DMS153 (cell line): Measurements from ENCODE around the gene PLEKHD1.
A peak's percentile ranks its signal among the peaks of the same experiment; 100 is the strongest.
"Not testable (repeated sequence)": the region's sequence is repeated elsewhere in the genome, so short reads cannot be mapped to it uniquely, and the experiment has no call there.

ENCODE experiments used
- DNase-seq: peaks from one replicate; lab custom pipeline; 2025; lab: John Stamatoyannopoulos, UW

PLEKHD1 gene

DNA sequence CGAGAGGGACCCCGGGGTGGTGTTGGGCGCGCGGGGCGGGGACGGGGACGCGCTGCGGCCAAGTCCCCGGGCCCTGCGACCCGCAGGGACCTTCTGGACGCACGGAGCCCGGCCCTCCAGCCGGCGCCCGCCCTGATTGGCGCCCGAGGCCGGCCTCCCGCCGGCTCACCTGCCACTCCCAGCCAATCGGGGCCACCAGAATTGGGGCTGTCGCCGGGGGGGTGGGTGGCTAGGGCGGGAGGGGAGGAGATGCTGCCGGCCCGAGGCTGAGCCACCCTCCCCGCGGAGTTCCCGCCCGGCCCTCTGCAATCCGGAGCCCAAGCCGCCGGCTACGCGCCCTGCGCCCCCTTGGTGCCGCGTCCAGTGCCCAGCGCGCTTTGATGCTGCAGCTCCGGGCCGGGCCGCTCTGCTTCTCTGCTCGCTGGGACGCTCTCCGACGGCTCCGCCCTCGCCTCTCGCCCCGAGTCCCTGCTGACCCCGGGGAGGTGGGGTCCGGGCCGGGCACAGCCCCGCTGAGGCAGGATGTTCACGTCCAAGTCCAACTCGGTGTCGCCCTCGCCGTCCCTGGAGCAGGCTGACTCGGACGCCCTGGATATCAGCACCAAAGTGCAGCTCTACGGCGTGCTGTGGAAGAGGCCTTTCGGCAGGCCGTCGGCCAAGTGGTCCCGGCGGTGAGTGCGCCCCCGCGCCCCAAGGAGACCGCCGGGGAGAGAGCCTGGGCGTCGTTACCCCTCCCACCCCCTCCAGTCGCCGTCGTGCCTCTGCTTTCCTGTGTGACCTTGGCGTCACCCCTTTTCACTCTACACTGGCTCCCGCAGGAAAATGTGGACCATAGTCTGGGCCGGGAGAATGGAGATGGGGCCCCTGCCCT, at the start of gene PLEKHD1:
PLEKHD1 (plus strand) TSS at position 285 of the 871 bp plus-strand sequence; CDS start at position 523, 238 bp downstream.
- DNase-seq: no peak

DNA sequence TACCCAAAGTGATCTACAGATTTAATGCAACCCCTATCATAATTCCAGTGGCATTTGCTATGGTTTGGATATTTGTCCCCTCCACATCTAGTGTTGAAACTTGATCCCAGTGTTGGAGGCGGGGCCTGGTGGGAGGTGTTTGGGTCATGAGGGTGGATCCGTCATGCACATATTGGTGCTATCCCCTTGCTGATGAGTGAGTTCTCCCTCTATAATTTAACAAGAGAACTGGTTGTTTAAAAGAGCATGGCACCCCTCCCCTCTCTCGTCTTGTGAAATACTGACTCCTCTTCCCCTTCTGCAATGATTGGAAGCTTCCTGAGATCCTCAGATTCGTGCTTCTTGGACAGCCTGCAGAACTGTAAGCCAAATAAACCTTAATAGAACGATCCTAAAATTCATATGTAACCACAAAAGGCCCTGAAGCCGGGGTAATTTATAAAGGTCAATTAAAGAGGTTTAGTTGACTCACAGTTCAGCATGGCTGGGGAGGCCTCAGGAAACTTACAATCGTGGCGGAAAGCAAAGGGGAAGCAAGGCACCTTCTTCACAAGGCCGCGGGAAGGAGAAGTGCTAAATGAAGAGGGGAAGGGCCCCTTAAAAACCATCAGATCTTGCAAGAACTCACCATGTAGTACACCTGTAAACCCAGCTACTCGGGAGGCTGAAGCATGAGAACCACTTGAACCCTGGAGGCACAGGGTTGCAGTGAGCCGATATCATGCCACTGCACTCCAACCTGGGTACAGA, 44.8 kb upstream of the PLEKHD1 start:
- no peak for DNase-seq

DNA sequence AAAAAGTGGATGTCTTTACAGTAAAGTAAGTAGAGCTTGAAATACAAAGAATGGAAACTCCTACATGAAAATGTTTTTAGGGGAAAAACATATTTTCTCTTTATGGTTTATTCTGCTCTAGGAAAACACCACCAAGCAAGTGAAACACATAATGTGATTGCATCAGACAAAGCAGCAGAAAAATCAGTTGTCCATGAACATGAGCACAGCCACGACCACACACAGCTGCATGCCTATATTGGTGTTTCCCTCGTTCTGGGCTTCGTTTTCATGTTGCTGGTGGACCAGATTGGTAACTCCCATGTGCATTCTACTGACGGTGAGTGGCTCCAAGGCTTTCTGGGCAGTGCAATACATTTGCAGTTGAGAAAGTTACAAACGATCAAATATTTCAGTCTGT, 42.6 kb upstream of the PLEKHD1 start:
- DNase-seq: no peak

DNA sequence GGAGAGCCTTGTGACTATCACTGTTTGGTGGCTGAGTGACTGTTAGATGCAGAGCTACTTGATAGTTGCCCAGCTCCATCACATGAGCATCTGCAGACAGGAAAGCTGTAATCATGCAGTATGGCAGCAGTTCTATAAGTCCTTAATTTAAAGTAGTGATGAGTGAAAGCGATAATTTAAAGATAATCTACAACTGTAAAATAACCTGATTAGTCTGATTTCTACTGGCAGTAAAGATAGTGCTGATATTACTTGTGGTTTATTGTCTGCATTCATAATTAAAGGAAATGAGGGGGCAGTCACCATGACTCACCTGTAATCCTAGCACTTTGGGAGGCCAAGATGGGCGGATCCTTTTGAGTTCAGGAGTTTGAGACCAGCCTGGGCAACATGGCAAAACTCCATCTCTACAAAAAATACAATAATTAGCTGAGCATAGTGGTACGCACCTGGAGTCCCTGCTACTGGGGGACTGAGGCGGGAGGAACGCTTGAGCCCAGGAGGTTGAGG, 41.2 kb upstream of the PLEKHD1 start:
- DNase-seq: no peak

DNA sequence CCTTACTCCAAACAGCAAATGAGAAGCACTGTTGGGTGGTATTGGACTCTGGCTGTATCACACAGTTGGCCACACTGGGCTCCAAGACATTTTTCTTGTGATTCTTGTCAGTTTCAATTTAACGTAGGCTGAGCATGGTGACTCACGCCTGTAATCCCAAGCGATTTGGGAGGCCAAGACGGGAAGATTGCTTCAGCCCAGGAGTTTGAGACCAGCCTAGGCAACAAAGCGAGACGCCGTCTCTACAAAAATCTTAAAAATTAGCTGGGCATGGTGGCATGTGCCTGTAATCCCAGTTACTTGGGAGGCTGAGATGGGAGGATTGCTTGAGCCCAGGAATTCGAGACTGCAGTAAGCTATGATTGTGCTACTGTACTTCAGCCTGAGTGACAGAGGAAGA, 35.3 kb upstream of the PLEKHD1 start:
- no peak for DNase-seq

DNA sequence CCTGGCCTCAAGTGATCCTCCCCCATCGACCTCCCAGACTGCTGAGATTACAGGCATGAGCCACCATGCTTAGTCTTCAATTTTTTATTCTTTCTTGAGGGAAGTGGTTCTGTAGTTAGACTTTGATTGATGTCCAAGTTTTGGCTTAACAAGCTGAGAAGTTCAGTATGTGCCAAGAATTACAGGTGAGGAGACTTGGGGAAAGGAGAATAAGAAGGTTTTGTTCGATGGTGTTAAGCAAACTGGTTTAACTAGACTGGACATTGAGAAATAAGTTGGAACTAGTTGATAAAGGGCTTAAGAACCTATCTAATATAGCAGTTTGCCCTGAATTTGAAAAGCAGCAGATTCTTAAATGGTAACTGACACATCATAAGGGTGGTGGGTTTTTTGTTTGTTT, 32.6 kb upstream of the PLEKHD1 start:
- no peak for DNase-seq

DNA sequence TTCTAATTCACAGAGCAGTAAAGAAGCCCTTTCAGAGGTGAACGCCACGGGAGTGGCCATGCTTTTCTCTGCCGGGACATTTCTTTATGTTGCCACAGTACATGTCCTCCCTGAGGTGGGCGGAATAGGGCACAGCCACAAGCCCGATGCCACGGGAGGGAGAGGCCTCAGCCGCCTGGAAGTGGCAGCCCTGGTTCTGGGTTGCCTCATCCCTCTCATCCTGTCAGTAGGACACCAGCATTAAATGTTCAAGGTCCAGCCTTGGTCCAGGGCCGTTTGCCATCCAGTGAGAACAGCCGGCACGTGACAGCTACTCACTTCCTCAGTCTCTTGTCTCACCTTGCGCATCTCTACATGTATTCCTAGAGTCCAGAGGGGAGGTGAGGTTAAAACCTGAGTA, 26.2 kb upstream of the PLEKHD1 start:
- DNase-seq: no peak

DNA sequence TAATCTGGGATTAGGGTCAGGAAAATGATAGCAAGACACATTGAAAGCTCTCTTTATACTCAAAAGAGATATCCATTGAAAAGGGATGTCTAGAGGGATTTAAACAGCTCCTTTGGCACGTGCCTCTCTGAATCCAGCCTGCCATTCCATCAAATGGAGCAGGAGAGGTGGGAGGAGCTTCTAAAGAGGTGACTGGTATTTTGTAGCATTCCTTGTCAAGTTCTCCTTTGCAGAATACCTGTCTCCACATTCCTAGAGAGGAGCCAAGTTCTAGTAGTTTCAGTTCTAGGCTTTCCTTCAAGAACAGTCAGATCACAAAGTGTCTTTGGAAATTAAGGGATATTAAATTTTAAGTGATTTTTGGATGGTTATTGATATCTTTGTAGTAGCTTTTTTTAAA, 25.4 kb upstream of the PLEKHD1 start:
- no peak for DNase-seq

DNA sequence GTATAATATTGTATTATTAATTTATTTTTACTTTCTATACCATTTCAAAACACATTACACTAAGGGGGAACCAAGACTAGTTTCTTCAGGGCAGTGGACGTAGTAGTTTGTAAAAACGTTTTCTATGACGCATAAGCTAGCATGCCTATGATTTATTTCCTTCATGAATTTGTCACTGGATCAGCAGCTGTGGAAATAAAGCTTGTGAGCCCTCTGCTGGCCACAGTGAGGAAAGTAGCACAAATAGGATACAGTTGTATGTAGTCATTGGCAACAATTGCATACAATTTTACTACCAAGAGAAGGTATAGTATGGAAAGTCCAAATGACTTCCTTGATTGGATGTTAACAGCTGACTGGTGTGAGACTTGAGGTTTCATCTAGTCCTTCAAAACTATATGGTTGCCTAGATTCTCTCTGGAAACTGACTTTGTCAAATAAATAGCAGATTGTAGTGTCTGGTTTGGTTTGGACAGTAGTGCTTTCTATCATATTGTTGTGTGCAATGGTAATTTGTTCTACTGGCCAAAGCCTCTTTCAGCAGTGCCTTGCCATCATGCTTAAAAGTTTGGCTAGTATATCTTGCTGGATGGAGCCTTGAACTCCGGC, 24.3 kb upstream of the PLEKHD1 start:
- DNase-seq: peak; percentile 49

DNA sequence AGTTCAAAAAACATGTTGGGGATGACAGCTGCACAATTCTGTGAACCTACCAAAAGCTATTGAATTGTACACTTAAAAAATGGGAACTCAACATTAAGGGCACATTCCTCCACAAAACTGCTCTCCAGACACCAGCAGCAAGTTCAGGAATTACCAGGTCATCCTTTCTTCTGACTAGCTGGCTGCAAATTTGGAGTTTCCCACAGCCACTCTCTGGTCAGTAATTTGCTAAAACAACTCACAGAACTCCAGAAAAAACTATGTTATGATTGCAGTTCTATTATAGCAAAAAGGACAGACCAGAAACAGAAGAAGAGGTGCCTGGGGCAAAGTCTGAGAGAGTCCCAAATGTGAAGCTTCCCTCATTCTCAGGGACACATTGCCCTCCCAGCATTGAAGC, 20.1 kb upstream of the PLEKHD1 start:
- DNase-seq: no peak

DNA sequence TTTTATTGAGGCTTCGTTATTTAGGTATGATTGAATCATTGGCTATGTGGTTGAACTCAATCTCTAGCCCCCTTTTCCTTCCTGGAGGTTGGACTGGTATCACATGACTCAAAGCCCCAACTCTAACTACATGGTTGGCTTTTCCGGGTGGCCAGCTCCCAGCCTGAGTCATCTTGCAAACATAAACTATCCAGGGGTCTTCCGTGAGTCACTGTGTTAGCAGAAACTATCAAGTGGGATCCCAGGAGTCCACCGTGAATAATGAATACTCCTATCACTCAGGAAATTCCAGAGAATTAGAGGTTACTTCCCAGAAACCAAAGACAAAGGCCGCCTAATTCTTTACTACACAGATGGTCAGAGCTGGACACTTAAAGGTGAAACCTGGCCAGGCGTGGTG, 19.7 kb upstream of the PLEKHD1 start:
- DNase-seq: no peak

DNA sequence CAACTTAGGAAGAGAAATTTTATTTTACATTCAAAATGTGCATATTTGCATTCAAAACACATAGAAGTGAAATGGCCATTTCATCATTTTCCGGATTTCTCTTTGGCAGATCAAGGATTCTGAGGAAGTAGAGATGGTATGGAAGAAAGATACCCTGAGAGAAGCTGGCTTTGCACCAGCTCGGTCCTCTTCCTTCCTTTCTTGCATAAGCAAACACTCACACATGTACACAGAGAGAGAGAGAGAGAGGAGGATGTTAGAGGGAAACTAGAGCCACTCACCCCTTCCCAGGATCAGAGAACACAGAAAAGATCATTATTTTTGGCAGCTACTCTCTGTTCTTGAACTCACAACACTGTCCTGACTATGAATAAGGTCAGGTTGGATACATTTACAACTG, 15.6 kb upstream of the PLEKHD1 start:
- DNase-seq: no peak

DNA sequence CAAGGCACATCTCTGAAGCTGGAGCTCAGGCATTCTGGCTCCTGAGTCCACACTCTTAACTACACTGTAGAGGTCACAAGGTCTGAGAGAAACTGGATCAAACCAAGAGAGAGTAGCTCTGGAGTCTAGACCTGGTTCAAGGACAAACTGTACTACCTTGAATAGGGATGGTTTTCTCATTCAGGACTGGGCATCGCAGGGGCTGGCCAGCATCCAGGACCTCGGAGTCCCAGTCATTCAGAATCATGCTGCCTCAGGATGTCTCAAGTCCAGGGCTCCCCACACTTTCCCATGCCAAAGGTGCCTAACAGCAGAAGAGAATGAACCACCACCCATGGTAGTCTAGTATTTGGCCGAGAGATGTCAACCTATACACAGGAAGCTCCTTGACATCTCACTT, 13.1 kb upstream of the PLEKHD1 start:
- DNase-seq: no peak

DNA sequence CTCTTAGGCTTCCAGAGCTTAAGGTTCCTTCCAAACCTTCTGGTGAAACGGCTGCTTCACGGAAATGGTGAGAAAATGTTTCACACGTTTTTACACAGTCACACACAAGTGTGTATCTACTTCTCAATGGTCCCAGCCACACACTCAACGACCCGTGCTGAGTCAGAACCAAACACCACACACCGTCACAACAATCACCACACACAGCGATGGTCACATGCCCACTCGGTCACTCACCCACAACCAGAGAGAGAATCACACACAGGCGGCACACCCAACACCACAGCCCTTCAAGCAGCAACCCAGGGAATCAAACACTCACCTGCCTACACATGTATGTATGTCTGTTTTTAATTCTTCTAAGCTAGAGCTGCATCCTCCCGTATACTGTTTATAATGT, 12.6 kb upstream of the PLEKHD1 start:
- DNase-seq: no peak

DNA sequence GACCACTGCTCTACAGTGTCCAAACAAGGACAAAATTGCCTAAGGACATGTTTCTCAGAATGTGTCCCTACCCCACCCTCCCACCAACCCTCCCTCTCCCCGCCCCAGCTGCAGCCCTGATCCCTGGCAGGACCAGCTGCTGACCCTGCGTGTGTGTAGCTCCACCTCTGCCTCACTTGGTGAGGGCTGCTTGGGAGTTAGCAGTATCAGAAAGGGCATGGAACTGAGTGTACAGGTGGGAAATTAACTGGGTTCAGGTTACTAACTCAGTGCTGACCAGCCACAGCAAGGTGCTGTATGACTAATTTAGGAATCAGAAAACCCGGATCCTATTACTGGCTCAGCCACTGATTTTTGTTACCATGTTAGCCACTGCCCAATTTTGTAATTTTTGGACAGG, 11.3 kb upstream of the PLEKHD1 start:
- DNase-seq: no peak

DNA sequence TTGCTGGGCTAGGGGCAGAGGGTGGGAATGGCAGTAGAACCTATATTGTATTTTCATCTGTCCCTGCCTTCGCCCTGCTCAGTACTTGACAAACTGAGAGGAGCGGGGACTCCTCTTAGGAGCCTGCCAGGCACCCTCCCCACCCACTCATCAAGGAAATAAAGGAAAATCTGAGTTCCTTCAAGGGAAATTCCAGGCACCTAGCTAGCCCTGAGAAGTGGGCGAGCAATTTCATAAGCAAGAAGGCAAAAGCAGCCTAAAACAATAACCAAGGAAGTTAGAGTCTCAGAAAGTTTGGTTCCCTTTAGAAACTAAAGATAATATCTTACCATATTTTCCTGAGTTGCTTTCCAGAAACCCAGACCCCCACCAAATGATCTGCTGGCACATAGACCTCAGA, 10.6 kb upstream of the PLEKHD1 start:
- no peak for DNase-seq

DNA sequence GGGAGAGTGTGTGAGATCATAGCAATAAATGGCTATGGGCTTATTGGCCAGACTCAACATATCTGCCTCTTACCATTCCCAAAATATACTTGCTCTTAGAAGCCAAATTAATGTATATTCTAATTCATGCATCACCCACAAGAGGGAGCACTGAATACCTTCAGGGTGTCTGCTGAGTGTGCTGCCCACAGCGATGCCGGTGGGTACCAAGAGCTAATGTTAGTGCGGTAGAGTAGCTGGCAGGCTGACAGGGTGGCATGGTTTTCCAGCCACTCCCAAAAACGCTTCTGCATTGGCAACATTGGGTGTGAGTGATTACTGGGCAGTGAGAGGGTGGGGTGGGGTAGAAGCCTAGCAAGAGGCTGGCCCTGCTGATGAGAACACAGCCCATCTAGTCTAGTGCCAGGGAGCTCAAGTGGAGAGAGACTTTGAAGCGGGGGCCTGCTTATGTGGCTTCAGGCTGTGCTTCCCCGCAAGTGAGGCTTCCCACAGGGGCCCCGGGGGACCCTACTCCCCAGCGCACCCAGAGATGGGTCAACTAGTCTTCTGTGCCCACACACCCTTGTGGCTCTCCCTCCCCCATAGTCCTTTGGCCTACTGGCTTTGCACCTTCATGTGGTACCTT, 9.2 kb upstream of the PLEKHD1 start:
- DNase-seq: peak; percentile 32

DNA sequence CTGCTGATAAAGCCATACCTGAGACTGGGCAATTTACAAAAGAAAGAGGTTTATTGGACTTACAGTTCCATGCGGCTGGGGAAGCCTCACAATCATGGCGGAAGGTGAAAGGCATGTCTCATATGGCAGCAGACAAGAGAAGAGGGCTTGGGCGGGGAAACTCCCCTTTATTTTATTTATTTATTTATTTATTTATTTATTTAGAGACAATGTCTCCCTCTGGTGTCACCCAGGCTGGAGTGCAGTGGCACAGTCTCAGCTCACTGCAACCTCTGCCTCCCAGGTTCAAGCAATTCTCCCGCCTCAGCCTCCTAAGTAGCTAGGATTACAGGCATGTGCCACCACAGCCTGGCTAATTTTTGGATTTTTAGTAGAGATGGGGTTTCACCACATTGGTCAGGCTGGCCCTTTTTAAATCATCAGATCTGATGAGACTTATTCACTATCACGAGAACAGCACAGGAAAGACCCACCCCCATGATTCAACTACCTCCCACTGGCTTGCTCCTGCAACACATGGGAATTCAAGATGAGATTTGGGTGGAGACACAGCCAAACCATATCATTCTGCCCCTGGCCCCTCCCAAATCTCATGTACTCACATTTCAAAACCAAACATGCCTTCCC, 7.6 kb upstream of the PLEKHD1 start:
- DNase-seq: not testable (repeated sequence)

DNA sequence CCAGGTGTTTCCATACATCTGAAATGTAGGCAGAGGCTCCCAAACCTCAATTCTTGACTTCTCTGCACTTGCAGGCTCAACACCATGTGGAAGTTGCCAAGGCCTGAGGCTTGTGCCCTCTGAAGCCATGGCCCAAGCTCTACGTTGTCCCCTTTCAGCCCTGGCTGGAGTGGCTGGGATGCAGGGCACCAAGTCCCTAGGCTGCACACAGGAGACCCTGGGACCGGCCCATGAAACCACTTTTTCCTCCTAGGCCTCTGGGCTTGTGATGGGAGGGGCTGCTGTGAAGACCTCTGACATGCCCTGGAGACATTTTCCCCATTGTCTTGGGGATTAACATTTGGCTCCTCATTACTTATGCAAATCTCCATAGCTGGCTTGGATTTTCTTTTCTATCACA, 6.5 kb upstream of the PLEKHD1 start:
- DNase-seq: not testable (repeated sequence)

DNA sequence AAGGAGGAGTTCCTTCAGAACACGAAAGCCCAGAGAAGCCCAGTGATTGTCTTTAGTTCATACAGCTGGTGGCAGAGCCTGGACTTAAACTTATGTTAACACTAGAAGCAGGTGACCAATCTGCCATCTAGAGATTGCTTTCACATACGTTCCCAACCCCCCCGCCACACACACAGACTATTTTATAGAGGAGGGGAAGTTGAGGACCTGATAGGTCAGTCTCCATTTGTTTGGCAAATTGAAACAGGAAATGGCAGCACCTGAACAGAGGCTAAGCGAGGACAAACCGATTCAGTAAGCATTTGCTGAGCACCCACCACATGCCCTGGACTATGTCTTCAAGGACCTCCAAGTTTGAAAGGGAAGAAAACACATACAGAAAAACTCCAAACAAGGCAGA, 4.8 kb upstream of the PLEKHD1 start:
- DNase-seq: no peak

DNA sequence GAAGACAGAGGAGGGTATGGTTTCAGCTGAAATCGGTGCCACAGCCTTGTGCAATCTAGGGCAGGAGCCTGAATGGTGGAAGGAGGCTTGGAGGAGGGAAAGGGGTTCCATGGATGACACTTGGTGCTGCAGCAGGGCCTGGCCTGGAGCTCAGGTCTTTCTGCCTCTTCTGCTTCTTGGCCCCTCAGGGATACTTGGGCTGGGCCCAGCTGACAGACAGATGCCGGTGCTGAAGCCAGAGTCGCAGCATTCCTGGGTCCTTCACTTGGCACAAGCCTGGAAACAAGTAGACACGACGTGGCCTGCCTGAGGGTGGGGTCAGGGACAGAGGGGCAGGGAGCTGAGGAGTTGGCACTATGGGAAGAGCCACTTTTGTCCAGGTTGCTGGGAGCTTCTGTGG, 4.4 kb upstream of the PLEKHD1 start:
- DNase-seq: no peak
